HCT116 (cell line): ENCODE data around the gene GSG1L. TPM values are rescaled to one million over a fixed set of nuclear protein-coding genes. Genes with fewer than 3 reads are reported as not detected.

ENCODE experiments used
- ATAC-seq: fragments of 200-7000 bp; cut with Tn5 transposase; 2 replicates; pipeline ENCODE4 v1.9.1; 2020; ENCODE audit warnings: mild to moderate bottlenecking, moderate library complexity
- BruUV-seq: library from RNA; stranded (reverse); fragments of 400-500 nt; replicated peaks from 2 replicates; lab custom pipeline; 2021; lab: Mats Ljungman, UMichigan
- CTCF ChIA-PET: fragments of 300-600 bp; sonication (Branson Sonifier 250); formaldehyde crosslinking; loops from one replicate; lab custom pipeline; 2021; ENCODE audit warnings: antibody characterized with exemption; lab: Charles Lee
- POLR2A ChIA-PET: fragments of 300-600, 350-600 bp; sonication (Branson Sonifier 250); formaldehyde crosslinking; loops from one replicate; lab custom pipeline; 2021; ENCODE audit warnings: antibody characterized with exemption; lab: Charles Lee
- RAD21 ChIA-PET, 2 experiments: fragments of 300-600 bp; sonication (Branson Sonifier 250); formaldehyde crosslinking; loops; one replicate each; lab custom pipeline; 2023; ENCODE audit warnings: low total read pairs in 2 of 2; ENCODE audit not compliant: uncharacterized antibody in 2 of 2, unreplicated experiment in 2 of 2, low non-redundant PET in 1 of 2; lab: Charles Lee
- DNase-seq: peaks from one replicate; pipeline ENCODE4 v3.0.0-alpha.2; 2010; ENCODE audit warnings: low read depth, low spot score
- H2AFZ ChIP-seq: fragments of 200-600 bp; shearing (Covaris generic), sonication (generic); 2 replicates; pipeline ENCODE4 v1.6.1; 2017; ENCODE audit warnings: low read depth, mixed run types, mixed read lengths, antibody characterized with exemption, low read length; ENCODE audit not compliant: poor library complexity, severe bottlenecking
- H3K27ac ChIP-seq: 2 replicates; pipeline ENCODE4 v1.5.1; 2012; ENCODE audit warnings: low read depth, low read length
- H3K27me3 ChIP-seq: fragments of 200-600 bp; sonication (generic); 2 replicates; pipeline ENCODE4 v1.6.1; 2016; ENCODE audit warnings: mixed run types, low read length, mixed read lengths; ENCODE audit not compliant: insufficient read depth
- H3K36me3 ChIP-seq, 2 experiments: fragments of 200-500 bp in 1 of 2; fragments of 200-600 bp in 1 of 2; sonication (Bioruptor generic) in 1 of 2; sonication (generic) in 1 of 2; 2 replicates each; pipeline versions ENCODE4 v1.5.1 to v1.6.1; 2014 to 2016; ENCODE audit warnings: low read length in 2 of 2, inconsistent platforms in 1 of 2, mixed read lengths in 1 of 2, mixed run types in 1 of 2; ENCODE audit not compliant: insufficient read depth in 2 of 2, control insufficient read depth in 1 of 2
- H3K4me1 ChIP-seq, 2 experiments: fragments of 200-600 bp in 1 of 2; sonication (generic) in 1 of 2; 2 replicates each; pipeline versions ENCODE4 v1.5.1 to v1.6.1; 2012 to 2017; ENCODE audit warnings: low read length in 2 of 2, inconsistent platforms in 1 of 2, mild to moderate bottlenecking in 1 of 2, mixed read lengths in 1 of 2, mixed run types in 1 of 2, moderate library complexity in 1 of 2; ENCODE audit not compliant: insufficient read depth in 2 of 2, control insufficient read depth in 1 of 2
- H3K4me2 ChIP-seq: fragments of 200-600 bp; sonication (generic); 2 replicates; pipeline ENCODE4 v1.6.1; 2017; ENCODE audit warnings: mixed run types, low read length, mixed read lengths
- H3K4me3 ChIP-seq, 2 experiments: fragments of 200-600 bp in 1 of 2; sonication (generic) in 1 of 2; replicated peaks in 1 of 2; 2 replicates each; pipeline ENCODE4 v1.5.1; 2011 to 2016; ENCODE audit warnings: low read length in 2 of 2, control low read depth in 1 of 2, low read depth in 1 of 2, mild to moderate bottlenecking in 1 of 2, mixed read lengths in 1 of 2, mixed run types in 1 of 2
- H3K79me2 ChIP-seq: fragments of 200-600 bp; sonication (generic); 2 replicates; pipeline ENCODE4 v1.6.1; 2017; ENCODE audit warnings: mild to moderate bottlenecking, mixed run types, low read length, moderate library complexity, mixed read lengths; ENCODE audit not compliant: insufficient read depth
- H3K9ac ChIP-seq: fragments of 200-600 bp; sonication (generic); 2 replicates; pipeline ENCODE4 v1.6.1; 2016; ENCODE audit warnings: low read length, mixed read lengths
- H3K9me2 ChIP-seq: fragments of 200-600 bp; sonication (generic), shearing (Covaris generic); 2 replicates; pipeline ENCODE4 v1.6.1; 2017; ENCODE audit warnings: mixed run types, mild to moderate bottlenecking, moderate library complexity; ENCODE audit not compliant: insufficient read depth
- H3K9me3 ChIP-seq, 2 experiments: fragments of 200-500 bp in 1 of 2; fragments of 200-600 bp in 1 of 2; sonication (Bioruptor generic) in 1 of 2; sonication (generic) in 1 of 2; 2 replicates each; pipeline ENCODE4 v1.6.1; 2014 to 2017; ENCODE audit warnings: low read length in 2 of 2, mixed read lengths in 2 of 2, inconsistent platforms in 1 of 2, low read depth in 1 of 2, mild to moderate bottlenecking in 1 of 2, mixed run types in 1 of 2, moderate library complexity in 1 of 2; ENCODE audit not compliant: control insufficient read depth in 1 of 2, insufficient read depth in 1 of 2
- H4K20me1 ChIP-seq: fragments of 200-600 bp; sonication (generic), shearing (Covaris generic); 2 replicates; pipeline ENCODE4 v1.6.1; 2017; ENCODE audit warnings: mixed run types, mild to moderate bottlenecking, moderate library complexity; ENCODE audit not compliant: insufficient read depth
- ATF3 ChIP-seq: IDR thresholded peaks from 2 replicates; pipeline ENCODE4 v1.6.1; 2012
- CBX3 ChIP-seq: IDR thresholded peaks from 2 replicates; pipeline ENCODE4 v1.6.1; 2012; ENCODE audit warnings: low read depth
- CEBPB ChIP-seq: IDR thresholded peaks from 2 replicates; pipeline ENCODE4 v1.6.1; 2012; ENCODE audit warnings: low read depth
- CTCF ChIP-seq, 3 experiments: fragments of 200-600 bp in 1 of 3; sonication (generic) in 1 of 3; IDR thresholded peaks in 2 of 3; conservative IDR thresholded peaks in 1 of 3; 2 replicates each; pipeline ENCODE4 v1.5.1; 2012 to 2017; ENCODE audit warnings: low read depth in 2 of 3, low read length in 2 of 3, antibody characterized with exemption in 1 of 3, borderline replicate concordance in 1 of 3, control low read depth in 1 of 3, mild to moderate bottlenecking in 1 of 3, mixed read lengths in 1 of 3, mixed run types in 1 of 3, moderate library complexity in 1 of 3; ENCODE audit not compliant: insufficient read depth in 1 of 3
- ELF1 ChIP-seq: IDR thresholded peaks from 2 replicates; pipeline ENCODE4 v1.6.1; 2012; ENCODE audit warnings: low read depth, borderline replicate concordance
- EZH2phosphoT487 ChIP-seq: fragments of 200-600 bp; IDR thresholded peaks from 2 replicates; pipeline ENCODE4 v1.6.1; 2018; ENCODE audit warnings: antibody characterized with exemption, borderline replicate concordance
- JUND ChIP-seq: IDR thresholded peaks from 2 replicates; pipeline ENCODE4 v1.6.1; 2012
- POLR2A ChIP-seq: IDR thresholded peaks from 2 replicates; pipeline ENCODE4 v1.7.0; 2011; ENCODE audit warnings: borderline replicate concordance; ENCODE audit not compliant: insufficient read depth, insufficient read length; ENCODE audit errors: extremely low read depth
- POLR2AphosphoS5 ChIP-seq: IDR thresholded peaks from 2 replicates; pipeline ENCODE4 v1.6.1; 2011; ENCODE audit warnings: mild to moderate bottlenecking, low read depth, low read length, moderate library complexity
- RAD21 ChIP-seq: IDR thresholded peaks from 2 replicates; pipeline ENCODE4 v1.6.1; 2012; ENCODE audit warnings: low read depth, mild to moderate bottlenecking
- SIN3A ChIP-seq: IDR thresholded peaks from 2 replicates; pipeline ENCODE4 v1.6.1; 2012; ENCODE audit warnings: low read depth
- SP1 ChIP-seq: IDR thresholded peaks from 2 replicates; pipeline ENCODE4 v1.6.1; 2012; ENCODE audit warnings: low read depth
- SRF ChIP-seq: IDR thresholded peaks from 2 replicates; pipeline ENCODE4 v1.6.1; 2012; ENCODE audit warnings: low read depth
- TCF7L2 ChIP-seq: IDR thresholded peaks from 2 replicates; pipeline ENCODE4 v1.7.0; 2011; ENCODE audit warnings: borderline replicate concordance, inconsistent platforms; ENCODE audit not compliant: insufficient read depth, insufficient read length; ENCODE audit errors: extremely low read depth
- YY1 ChIP-seq: IDR thresholded peaks from 2 replicates; pipeline ENCODE4 v1.6.1; 2011; ENCODE audit warnings: low read length, low read depth, moderate library complexity, mild to moderate bottlenecking; ENCODE audit not compliant: insufficient replicate concordance; ENCODE audit errors: extremely low read depth
- ZBTB33 ChIP-seq: IDR thresholded peaks from 2 replicates; pipeline ENCODE4 v1.6.1; 2011; ENCODE audit warnings: mild to moderate bottlenecking, low read length, moderate library complexity; ENCODE audit not compliant: insufficient replicate concordance; ENCODE audit errors: extremely low read depth
- intact Hi-C: fragments of 100-400 bp; cut with micrococcal nuclease; formaldehyde crosslinking; loops from 2 replicates; pipeline ENCODE4 v1.10.0; 2022
- total RNA-seq: library from RNA; stranded (reverse); gene quantifications from one replicate; pipeline ENCODE4 v1.2.1, GENCODE V29; 2021; ENCODE audit not compliant: unreplicated experiment

Gene GSG1L
- total RNA-seq, 1 experiment from 2014 or later: not detected

GRCh38 chr16:27853651-27854050 lies 209.9 kb downstream of the GSG1L start (continued):
- no peak for TF ChIP-seq ZBTB33
- TF ChIP-seq TCF7L2: no peak
- no peak for TF ChIP-seq ATF3
- no peak for TF ChIP-seq SIN3A
- TF ChIP-seq CEBPB: no peak
- TF ChIP-seq, all 23 proteins: peak for 0

GRCh38 chr16:27853101-27853500 lies 210.4 kb downstream of the GSG1L start:
- peaks cover 13% of the 10 kb centered on the region; the same call in 1 of the 2 replicates for H3K27me3 ChIP-seq

More at GRCh38 chr16:27853101-27853500, 210.4 kb downstream of the GSG1L start:
- CTCF ChIA-PET: interaction anchor here (2.4 kb wide), 1 partner anchor 14 kb away, joined by 6 read pairs; no protein-coding TSS in a partner anchor
- Histone ChIP-seq H3K9me2 (no peaks in the 10 kb centered on the region), H3K36me3 (no peaks in the 10 kb centered on the region), H3K9ac (no peak overlapping the region), H3K27ac (no peak overlapping the region), H3K4me3 (no peak overlapping the region), H3K79me2 (no peaks in the 10 kb centered on the region), H4K20me1 (no peaks in the 10 kb centered on the region), H2AFZ (no peak overlapping the region), H3K4me1 (no peaks in the 10 kb centered on the region), H3K9me3 (no peaks in the 10 kb centered on the region), H3K4me2 (no peak overlapping the region)
- BruUV-seq: no TSS peak
- RAD21 ChIA-PET: no interaction called here
- TF ChIP-seq ELF1 (no peak), CTCF (IDR thresholded peaks at IDR 0.05 in 2 of 3, conservative IDR thresholded peaks at IDR 0.05 in 1 of 3; ENCODE audit: borderline replicate concordance in 1 of 3, insufficient read depth in 1 of 3, low read depth in 2 of 3, low read length in 2 of 3) (no peak), JUND (no peak), POLR2AphosphoS5 (no peak), YY1 (no peak), POLR2A (no peak), CEBPB (no peak), SRF (no peak), TCF7L2 (no peak), CBX3 (no peak), EZH2phosphoT487 (no peak), SP1 (no peak), RAD21 (no peak)
- POLR2A ChIA-PET: no interaction called here
- intact Hi-C loops: no loop called here
- DNase-seq: no peak
- ATAC-seq: no peak
